Measurements from ENCODE around the gene MYMK.
A peak's percentile ranks its signal among the peaks of the same experiment; 100 is the strongest.
"Not testable (repeated sequence)": the region's sequence is repeated elsewhere in the genome, so short reads cannot be mapped to it uniquely, and the experiment has no call there.

MYMK gene

GRCh38 chr9:133524679-133525228, at the start of gene MYMK:
TSS of gene MYMK (minus strand) at chr9:133524959. CDS start at chr9:133524844, 115 bp downstream.
- DNase-seq = no peak

GRCh38 chr9:133573791-133574515, 49.2 kb upstream of the MYMK start:
- DNase-seq = no peak

- no peak for DNase-seq
Observed at GRCh38 chr9:133572821-133573361, 48.1 kb upstream of the MYMK start.

- no peak for DNase-seq
Observed at GRCh38 chr9:133571896-133572595, 47.3 kb upstream of the MYMK start.

GRCh38 chr9:133571391-133571890, 46.7 kb upstream of the MYMK start:
- no peak for DNase-seq

GRCh38 chr9:133570691-133571080, 45.9 kb upstream of the MYMK start:
- no peak for DNase-seq

- DNase-seq = no peak
Observed at GRCh38 chr9:133569891-133570690, 45.3 kb upstream of the MYMK start.

GRCh38 chr9:133569121-133569785, 44.5 kb upstream of the MYMK start:
- no peak for DNase-seq

- DNase-seq = no peak
Observed at GRCh38 chr9:133568186-133568585, 43.4 kb upstream of the MYMK start.

GRCh38 chr9:133566817-133567216, 42.1 kb upstream of the MYMK start:
- DNase-seq = no peak

- no peak for DNase-seq
Observed at GRCh38 chr9:133566382-133566781, 41.6 kb upstream of the MYMK start.

- no peak for DNase-seq
Observed at GRCh38 chr9:133564451-133565116, 39.8 kb upstream of the MYMK start.

GRCh38 chr9:133563814-133564213, 39.1 kb upstream of the MYMK start:
- not testable (repeated sequence) for DNase-seq

- no peak for DNase-seq
Observed at GRCh38 chr9:133563291-133563796, 38.6 kb upstream of the MYMK start.

GRCh38 chr9:133562611-133563290, 38.0 kb upstream of the MYMK start:
- no peak for DNase-seq

GRCh38 chr9:133561976-133562554, 37.3 kb upstream of the MYMK start:
- DNase-seq = no peak

GRCh38 chr9:133560944-133561343, 36.2 kb upstream of the MYMK start:
- no peak for DNase-seq

- no peak for DNase-seq
Observed at GRCh38 chr9:133560311-133560710, 35.6 kb upstream of the MYMK start.

- DNase-seq = peak; percentile 14
Observed at GRCh38 chr9:133558191-133559126, 33.7 kb upstream of the MYMK start.

All from activated CD4-positive, alpha-beta T cell treated with anti-CD3 and anti-CD28 coated beads, Interleukin-2, Interleukin-6, amounts not matched to agents 100 ng/mL and 50 ng/mL, durations not matched to agents 16 hours and 8 hours (primary cell).